Activated naive CD4-positive, alpha-beta T cell treated with anti-CD3 and anti-CD28 coated beads, Interleukin-2, amount 10 ng/mL, durations not matched to agents 5 hours and 36 hours (primary cell): ENCODE measurements around the gene LRRC7. TPM values are rescaled to one million over a fixed set of nuclear protein-coding genes. Genes with fewer than 3 reads are reported as not detected.

ENCODE experiments used
- total RNA-seq, 2 experiments: library from RNA; stranded (reverse); gene quantifications; one replicate each; pipeline ENCODE4 v1.2.3, GENCODE V29; 2021

LRRC7 gene
- not detected for total RNA-seq

DNA sequence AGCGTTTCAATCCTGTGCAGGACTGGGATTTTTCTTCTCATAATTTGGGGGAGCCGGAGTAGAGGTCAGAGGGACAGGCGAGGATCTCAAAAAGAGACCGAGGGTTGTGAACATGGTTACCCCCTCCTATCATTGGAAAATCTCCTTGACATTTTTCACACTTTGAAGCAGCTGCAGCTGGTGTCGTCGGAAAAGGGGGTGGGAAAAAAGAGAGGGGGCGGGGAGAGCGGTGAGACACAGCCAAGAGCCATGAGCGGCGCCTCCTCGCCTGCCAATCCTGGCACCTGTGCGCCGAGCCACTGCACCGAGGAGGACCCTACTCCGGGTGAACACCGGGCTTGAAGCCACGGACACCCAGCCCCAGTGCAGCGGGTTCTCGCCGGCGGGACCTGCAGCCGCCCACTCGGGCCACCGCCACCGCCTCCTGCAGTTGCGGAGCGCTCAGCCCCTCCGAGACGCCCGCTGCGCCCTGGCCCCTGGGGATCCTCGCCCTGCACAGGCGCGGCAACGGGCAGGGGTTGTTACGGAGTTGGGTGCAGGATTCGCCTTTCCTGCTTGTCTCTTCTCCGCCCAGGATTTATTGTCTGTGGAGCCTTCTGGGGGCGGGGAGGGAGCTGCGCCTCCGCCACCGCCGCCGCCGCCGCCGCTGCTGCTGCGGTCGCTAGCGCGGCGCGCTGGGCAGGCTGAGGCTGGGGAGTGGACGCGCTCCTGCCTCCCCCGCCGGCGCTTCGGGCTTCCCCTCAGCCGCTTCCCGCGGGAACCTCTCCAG is at the start of gene LRRC7:
LRRC7 (plus strand) TSS at position 271 of the 769 bp plus-strand sequence. CDS start 718 bp downstream, outside the sequence.

